Measurements from ENCODE around the gene GNAQ. TPM values are rescaled to one million over a fixed set of nuclear protein-coding genes. Genes with fewer than 3 reads are reported as not detected.

The GNAQ gene
- total RNA-seq, 1 experiment from 2014 or later: 28.7 TPM

DNA sequence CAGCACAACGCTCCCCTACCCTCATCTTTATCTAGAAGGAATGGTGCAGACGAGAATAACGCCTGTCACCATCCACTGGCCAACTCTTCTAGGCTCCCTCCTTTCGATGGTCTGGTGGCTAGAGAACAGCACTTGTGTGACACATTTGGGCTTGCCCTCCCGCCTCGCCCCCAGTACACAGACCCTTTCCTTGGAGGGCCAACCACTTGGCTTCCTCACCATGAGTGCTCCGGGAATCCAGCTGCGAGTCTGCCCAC lies 1.4 kb downstream of the GNAQ start:
- POLR2A ChIA-PET: no interaction called here

More for the DNA sequence above, 1.4 kb downstream of the GNAQ start:
- Histone ChIP-seq H3K4me2 (ENCODE audit: low read length) (peak overlapping the region; percentile 85), H3K79me2 (ENCODE audit: insufficient read depth, low read length) (peaks cover 35% of the 10 kb centered on the region), H4K20me1 (ENCODE audit: insufficient read depth) (no peaks in the 10 kb centered on the region), H3K27ac (ENCODE audit: low read depth, low read length) (peak overlapping the region; percentile 60; the same call in 1 of the 2 replicates), H3K9me3 (ENCODE audit: control insufficient read depth in 1 of 2, insufficient read depth in 1 of 2, low read depth in 1 of 2, low read length in 2 of 2) (no peaks in the 10 kb centered on the region), H3K9ac (ENCODE audit: low read length) (peak overlapping the region; percentile 55), H2AFZ (ENCODE audit: low read depth, low read length, poor library complexity, severe bottlenecking) (no peak overlapping the region), H3K4me3 (replicated peaks in 1 of 2; ENCODE audit: low read depth in 1 of 2, low read length in 2 of 2) (peak overlapping the region; percentile 51 to 75), H3K9me2 (ENCODE audit: insufficient read depth) (no peaks in the 10 kb centered on the region), H3K27me3 (ENCODE audit: insufficient read depth, low read length) (no peaks in the 10 kb centered on the region), H3K4me1 (ENCODE audit: control insufficient read depth in 1 of 2, insufficient read depth in 2 of 2, low read length in 2 of 2) (peaks cover 11 to 22% of the 10 kb centered on the region in 2 experiments; a peak in 3 of 4 replicates), H3K36me3 (ENCODE audit: control insufficient read depth in 1 of 2, insufficient read depth in 2 of 2, low read length in 2 of 2) (no peaks in the 10 kb centered on the region)
- DNase-seq (ENCODE audit: low read depth, low spot score) (no peak), ATAC-seq (no peak)
- ChIA-PET RAD21 (ENCODE audit: low non-redundant PET in 1 of 2, low total read pairs in 2 of 2, uncharacterized antibody in 2 of 2, unreplicated experiment in 2 of 2) (no interaction called here), CTCF (no interaction called here)
- no TSS peak for BruUV-seq (replicated peaks)
- no peak for TF ChIP-seq SP1 (IDR thresholded peaks at IDR 0.05; ENCODE audit: low read depth)
- TF ChIP-seq, protein P1, sequence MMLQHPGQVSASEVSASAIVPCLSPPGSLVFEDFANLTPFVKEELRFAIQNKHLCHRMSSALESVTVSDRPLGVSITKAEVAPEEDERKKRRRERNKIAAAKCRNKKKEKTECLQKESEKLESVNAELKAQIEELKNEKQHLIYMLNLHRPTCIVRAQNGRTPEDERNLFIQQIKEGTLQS (IDR thresholded peaks at IDR 0.05): no peak
- TF ChIP-seq ELF1 (IDR thresholded peaks at IDR 0.05; ENCODE audit: borderline replicate concordance, low read depth): no peak
- TF ChIP-seq CEBPB (IDR thresholded peaks at IDR 0.05; ENCODE audit: low read depth): no peak
- TF ChIP-seq ZFX (IDR thresholded peaks at IDR 0.05): no peak
- TF ChIP-seq, protein P2, sequence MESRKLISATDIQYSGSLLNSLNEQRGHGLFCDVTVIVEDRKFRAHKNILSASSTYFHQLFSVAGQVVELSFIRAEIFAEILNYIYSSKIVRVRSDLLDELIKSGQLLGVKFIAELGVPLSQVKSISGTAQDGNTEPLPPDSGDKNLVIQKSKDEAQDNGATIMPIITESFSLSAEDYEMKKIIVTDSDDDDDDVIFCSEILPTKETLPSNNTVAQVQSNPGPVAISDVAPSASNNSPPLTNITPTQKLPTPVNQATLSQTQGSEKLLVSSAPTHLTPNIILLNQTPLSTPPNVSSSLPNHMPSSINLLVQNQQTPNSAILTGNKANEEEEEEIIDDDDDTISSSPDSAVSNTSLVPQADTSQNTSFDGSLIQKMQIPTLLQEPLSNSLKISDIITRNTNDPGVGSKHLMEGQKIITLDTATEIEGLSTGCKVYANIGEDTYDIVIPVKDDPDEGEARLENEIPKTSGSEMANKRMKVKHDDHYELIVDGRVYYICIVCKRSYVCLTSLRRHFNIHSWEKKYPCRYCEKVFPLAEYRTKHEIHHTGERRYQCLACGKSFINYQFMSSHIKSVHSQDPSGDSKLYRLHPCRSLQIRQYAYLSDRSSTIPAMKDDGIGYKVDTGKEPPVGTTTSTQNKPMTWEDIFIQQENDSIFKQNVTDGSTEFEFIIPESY (IDR thresholded peaks at IDR 0.05; ENCODE audit: extremely low read depth, insufficient replicate concordance, low read length): no peak
- TF ChIP-seq, protein P3, sequence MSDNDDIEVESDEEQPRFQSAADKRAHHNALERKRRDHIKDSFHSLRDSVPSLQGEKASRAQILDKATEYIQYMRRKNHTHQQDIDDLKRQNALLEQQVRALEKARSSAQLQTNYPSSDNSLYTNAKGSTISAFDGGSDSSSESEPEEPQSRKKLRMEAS (IDR thresholded peaks at IDR 0.05): no peak
- TF ChIP-seq, protein P4, sequence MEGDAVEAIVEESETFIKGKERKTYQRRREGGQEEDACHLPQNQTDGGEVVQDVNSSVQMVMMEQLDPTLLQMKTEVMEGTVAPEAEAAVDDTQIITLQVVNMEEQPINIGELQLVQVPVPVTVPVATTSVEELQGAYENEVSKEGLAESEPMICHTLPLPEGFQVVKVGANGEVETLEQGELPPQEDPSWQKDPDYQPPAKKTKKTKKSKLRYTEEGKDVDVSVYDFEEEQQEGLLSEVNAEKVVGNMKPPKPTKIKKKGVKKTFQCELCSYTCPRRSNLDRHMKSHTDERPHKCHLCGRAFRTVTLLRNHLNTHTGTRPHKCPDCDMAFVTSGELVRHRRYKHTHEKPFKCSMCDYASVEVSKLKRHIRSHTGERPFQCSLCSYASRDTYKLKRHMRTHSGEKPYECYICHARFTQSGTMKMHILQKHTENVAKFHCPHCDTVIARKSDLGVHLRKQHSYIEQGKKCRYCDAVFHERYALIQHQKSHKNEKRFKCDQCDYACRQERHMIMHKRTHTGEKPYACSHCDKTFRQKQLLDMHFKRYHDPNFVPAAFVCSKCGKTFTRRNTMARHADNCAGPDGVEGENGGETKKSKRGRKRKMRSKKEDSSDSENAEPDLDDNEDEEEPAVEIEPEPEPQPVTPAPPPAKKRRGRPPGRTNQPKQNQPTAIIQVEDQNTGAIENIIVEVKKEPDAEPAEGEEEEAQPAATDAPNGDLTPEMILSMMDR (IDR thresholded peaks at IDR 0.05 in 2 of 3, conservative IDR thresholded peaks at IDR 0.05 in 1 of 3; ENCODE audit: borderline replicate concordance in 1 of 3, insufficient read depth in 1 of 3, low read depth in 2 of 3, low read length in 2 of 3): no peak
- TF ChIP-seq ZNF274 (IDR thresholded peaks at IDR 0.05; ENCODE audit: low read depth, low read length): no peak
- TF ChIP-seq YY1 (IDR thresholded peaks at IDR 0.05; ENCODE audit: extremely low read depth, insufficient replicate concordance, low read depth, low read length): no peak
- no peak for TF ChIP-seq RAD21 (IDR thresholded peaks at IDR 0.05; ENCODE audit: low read depth)
- no peak for TF ChIP-seq EGR1 (IDR thresholded peaks at IDR 0.05; ENCODE audit: low read depth)
- no peak for TF ChIP-seq POLR2AphosphoS5 (IDR thresholded peaks at IDR 0.05; ENCODE audit: low read depth, low read length)
- TF ChIP-seq SRF (IDR thresholded peaks at IDR 0.05; ENCODE audit: low read depth): no peak
- no peak for TF ChIP-seq POLR2A (IDR thresholded peaks at IDR 0.05; ENCODE audit: borderline replicate concordance, extremely low read depth, insufficient read depth, insufficient read length)
- no peak for TF ChIP-seq FOSL1 (IDR thresholded peaks at IDR 0.05; ENCODE audit: low read depth)
- TF ChIP-seq, protein P5, sequence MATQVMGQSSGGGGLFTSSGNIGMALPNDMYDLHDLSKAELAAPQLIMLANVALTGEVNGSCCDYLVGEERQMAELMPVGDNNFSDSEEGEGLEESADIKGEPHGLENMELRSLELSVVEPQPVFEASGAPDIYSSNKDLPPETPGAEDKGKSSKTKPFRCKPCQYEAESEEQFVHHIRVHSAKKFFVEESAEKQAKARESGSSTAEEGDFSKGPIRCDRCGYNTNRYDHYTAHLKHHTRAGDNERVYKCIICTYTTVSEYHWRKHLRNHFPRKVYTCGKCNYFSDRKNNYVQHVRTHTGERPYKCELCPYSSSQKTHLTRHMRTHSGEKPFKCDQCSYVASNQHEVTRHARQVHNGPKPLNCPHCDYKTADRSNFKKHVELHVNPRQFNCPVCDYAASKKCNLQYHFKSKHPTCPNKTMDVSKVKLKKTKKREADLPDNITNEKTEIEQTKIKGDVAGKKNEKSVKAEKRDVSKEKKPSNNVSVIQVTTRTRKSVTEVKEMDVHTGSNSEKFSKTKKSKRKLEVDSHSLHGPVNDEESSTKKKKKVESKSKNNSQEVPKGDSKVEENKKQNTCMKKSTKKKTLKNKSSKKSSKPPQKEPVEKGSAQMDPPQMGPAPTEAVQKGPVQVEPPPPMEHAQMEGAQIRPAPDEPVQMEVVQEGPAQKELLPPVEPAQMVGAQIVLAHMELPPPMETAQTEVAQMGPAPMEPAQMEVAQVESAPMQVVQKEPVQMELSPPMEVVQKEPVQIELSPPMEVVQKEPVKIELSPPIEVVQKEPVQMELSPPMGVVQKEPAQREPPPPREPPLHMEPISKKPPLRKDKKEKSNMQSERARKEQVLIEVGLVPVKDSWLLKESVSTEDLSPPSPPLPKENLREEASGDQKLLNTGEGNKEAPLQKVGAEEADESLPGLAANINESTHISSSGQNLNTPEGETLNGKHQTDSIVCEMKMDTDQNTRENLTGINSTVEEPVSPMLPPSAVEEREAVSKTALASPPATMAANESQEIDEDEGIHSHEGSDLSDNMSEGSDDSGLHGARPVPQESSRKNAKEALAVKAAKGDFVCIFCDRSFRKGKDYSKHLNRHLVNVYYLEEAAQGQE (IDR thresholded peaks at IDR 0.05; ENCODE audit: low read depth): no peak
- intact Hi-C loops (cut with micrococcal nuclease): loop anchor here (10.0 kb wide), 3 partner anchors 185 to 575 kb away; no protein-coding TSS in a partner anchor
